ENCODE results near the gene FRMD5. TPM values are rescaled to one million over a fixed set of nuclear protein-coding genes. Genes with fewer than 3 reads are reported as not detected.
"Not testable (repeated sequence)": the region's sequence is repeated elsewhere in the genome, so short reads cannot be mapped to it uniquely, and the experiment has no call there.

Gene FRMD5
- total RNA-seq, 1 experiment from 2014 or later: 14.3 TPM

- in situ Hi-C loops (cut with HindIII; ENCODE audit: low pct_unique_long_range_greater_than_20kb, low sequenced_read_pairs): no loop called here
- DNase-seq (ENCODE audit: low read depth, low spot score): no peak
Measured at GRCh38 chr15:44023176-44023575, 171.9 kb downstream of the FRMD5 start.

GRCh38 chr15:44018151-44018550 is 176.9 kb downstream of the FRMD5 start:
- in situ Hi-C loops (cut with HindIII; ENCODE audit: low pct_unique_long_range_greater_than_20kb, low sequenced_read_pairs): no loop called here
- no peak for DNase-seq (ENCODE audit: low read depth, low spot score)

- in situ Hi-C loops (cut with HindIII; ENCODE audit: low pct_unique_long_range_greater_than_20kb, low sequenced_read_pairs): no loop called here
- DNase-seq (ENCODE audit: low read depth, low spot score): no peak
Measured at GRCh38 chr15:44015545-44016305, 179.3 kb downstream of the FRMD5 start.

- DNase-seq (ENCODE audit: low read depth, low spot score): no peak
- in situ Hi-C loops (cut with HindIII; ENCODE audit: low pct_unique_long_range_greater_than_20kb, low sequenced_read_pairs): no loop called here
Measured at GRCh38 chr15:44011238-44011854, 183.7 kb downstream of the FRMD5 start.

- DNase-seq (ENCODE audit: low read depth, low spot score): no peak
- in situ Hi-C loops (cut with HindIII; ENCODE audit: low pct_unique_long_range_greater_than_20kb, low sequenced_read_pairs): no loop called here
Measured at GRCh38 chr15:44010089-44010488, 185.0 kb downstream of the FRMD5 start.

- DNase-seq (ENCODE audit: low read depth, low spot score): peak; percentile 28
- in situ Hi-C loops (cut with HindIII; ENCODE audit: low pct_unique_long_range_greater_than_20kb, low sequenced_read_pairs): no loop called here
Measured at GRCh38 chr15:44009038-44009437, 186.0 kb downstream of the FRMD5 start.

- in situ Hi-C loops (cut with HindIII; ENCODE audit: low pct_unique_long_range_greater_than_20kb, low sequenced_read_pairs): not testable (repeated sequence)
- DNase-seq (ENCODE audit: low read depth, low spot score): peak; percentile 84
Measured at GRCh38 chr15:44000248-44000647, 194.8 kb downstream of the FRMD5 start.

GRCh38 chr15:43998607-43999006 is 196.5 kb downstream of the FRMD5 start:
- DNase-seq (ENCODE audit: low read depth, low spot score): no peak
- in situ Hi-C loops (cut with HindIII; ENCODE audit: low pct_unique_long_range_greater_than_20kb, low sequenced_read_pairs): no loop called here

- no peak for DNase-seq (ENCODE audit: low read depth, low spot score)
- in situ Hi-C loops (cut with HindIII; ENCODE audit: low pct_unique_long_range_greater_than_20kb, low sequenced_read_pairs): no loop called here
Measured at GRCh38 chr15:43991206-43991605, 203.9 kb downstream of the FRMD5 start.

GRCh38 chr15:43989938-43990337 is 205.1 kb downstream of the FRMD5 start:
- no peak for DNase-seq (ENCODE audit: low read depth, low spot score)
- in situ Hi-C loops (cut with HindIII; ENCODE audit: low pct_unique_long_range_greater_than_20kb, low sequenced_read_pairs): no loop called here

GRCh38 chr15:43988900-43989299 is 206.2 kb downstream of the FRMD5 start:
- in situ Hi-C loops (cut with HindIII; ENCODE audit: low pct_unique_long_range_greater_than_20kb, low sequenced_read_pairs): no loop called here
- no peak for DNase-seq (ENCODE audit: low read depth, low spot score)

GRCh38 chr15:43987924-43988323 is 207.1 kb downstream of the FRMD5 start:
- in situ Hi-C loops (cut with HindIII; ENCODE audit: low pct_unique_long_range_greater_than_20kb, low sequenced_read_pairs): no loop called here
- DNase-seq (ENCODE audit: low read depth, low spot score): no peak

- in situ Hi-C loops (cut with HindIII; ENCODE audit: low pct_unique_long_range_greater_than_20kb, low sequenced_read_pairs): no loop called here
- no peak for DNase-seq (ENCODE audit: low read depth, low spot score)
Measured at GRCh38 chr15:43985976-43986680, 208.9 kb downstream of the FRMD5 start.

- no peak for DNase-seq (ENCODE audit: low read depth, low spot score)
- in situ Hi-C loops (cut with HindIII; ENCODE audit: low pct_unique_long_range_greater_than_20kb, low sequenced_read_pairs): no loop called here
Measured at GRCh38 chr15:43981576-43981975, 213.5 kb downstream of the FRMD5 start.

- no peak for DNase-seq (ENCODE audit: low read depth, low spot score)
- in situ Hi-C loops (cut with HindIII; ENCODE audit: low pct_unique_long_range_greater_than_20kb, low sequenced_read_pairs): no loop called here
Measured at GRCh38 chr15:43977072-43977884, 217.8 kb downstream of the FRMD5 start.

GRCh38 chr15:43975770-43976169 is 219.3 kb downstream of the FRMD5 start:
- in situ Hi-C loops (cut with HindIII; ENCODE audit: low pct_unique_long_range_greater_than_20kb, low sequenced_read_pairs): no loop called here
- no peak for DNase-seq (ENCODE audit: low read depth, low spot score)

- no peak for DNase-seq (ENCODE audit: low read depth, low spot score)
- in situ Hi-C loops (cut with HindIII; ENCODE audit: low pct_unique_long_range_greater_than_20kb, low sequenced_read_pairs): no loop called here
Measured at GRCh38 chr15:43975326-43975725, 219.7 kb downstream of the FRMD5 start.

GRCh38 chr15:43974852-43975251 is 220.2 kb downstream of the FRMD5 start:
- no peak for DNase-seq (ENCODE audit: low read depth, low spot score)
- in situ Hi-C loops (cut with HindIII; ENCODE audit: low pct_unique_long_range_greater_than_20kb, low sequenced_read_pairs): no loop called here

Data from SK-MEL-5 (cell line).